GM21515 (cell line): ENCODE measurements around the gene FARS2.

Experiments
- ATAC-seq: cut with Tn5 transposase; IDR thresholded peaks from one replicate; pipeline ENCODE4 v1.9.1; 2021; ENCODE audit not compliant: unreplicated experiment

FARS2 gene

GRCh38 chr6:5524110-5524509, 262.8 kb downstream of the FARS2 start:
- ATAC-seq, result no peak

- ATAC-seq, result no peak
Observed at GRCh38 chr6:5525209-5525608, 263.9 kb downstream of the FARS2 start.

- ATAC-seq, result no peak
Observed at GRCh38 chr6:5529015-5529414, 267.7 kb downstream of the FARS2 start.

- ATAC-seq, result no peak
Observed at GRCh38 chr6:5529733-5530132, 268.4 kb downstream of the FARS2 start.

- ATAC-seq, result no peak
Observed at GRCh38 chr6:5531161-5531560, 269.8 kb downstream of the FARS2 start.

GRCh38 chr6:5531853-5532375, 270.6 kb downstream of the FARS2 start:
- ATAC-seq, result no peak

- no peak for ATAC-seq
Observed at GRCh38 chr6:5532941-5533340, 271.6 kb downstream of the FARS2 start.

GRCh38 chr6:5534643-5535042, 273.3 kb downstream of the FARS2 start:
- ATAC-seq, result no peak

- no peak for ATAC-seq
Observed at GRCh38 chr6:5536644-5537043, 275.3 kb downstream of the FARS2 start.

- no peak for ATAC-seq
Observed at GRCh38 chr6:5537132-5537531, 275.8 kb downstream of the FARS2 start.

GRCh38 chr6:5537967-5538366, 276.7 kb downstream of the FARS2 start:
- ATAC-seq, result no peak

GRCh38 chr6:5540370-5540769, 279.1 kb downstream of the FARS2 start:
- ATAC-seq, result no peak

- ATAC-seq, result no peak
Observed at GRCh38 chr6:5541025-5541424, 279.7 kb downstream of the FARS2 start.

- ATAC-seq, result no peak
Observed at GRCh38 chr6:5541751-5542432, 280.6 kb downstream of the FARS2 start.

- no peak for ATAC-seq
Observed at GRCh38 chr6:5547556-5547955, 286.2 kb downstream of the FARS2 start.

- ATAC-seq, result no peak
Observed at GRCh38 chr6:5550631-5551030, 289.3 kb downstream of the FARS2 start.

- no peak for ATAC-seq
Observed at GRCh38 chr6:5552243-5552642, 290.9 kb downstream of the FARS2 start.

GRCh38 chr6:5553767-5554166, 292.5 kb downstream of the FARS2 start:
- no peak for ATAC-seq

GRCh38 chr6:5554226-5554625, 292.9 kb downstream of the FARS2 start:
- no peak for ATAC-seq

- ATAC-seq, result no peak
Observed at GRCh38 chr6:5556011-5556410, 294.7 kb downstream of the FARS2 start.

- no peak for ATAC-seq
Observed at GRCh38 chr6:5557506-5557905, 296.2 kb downstream of the FARS2 start.

- ATAC-seq, result no peak
Observed at GRCh38 chr6:5559651-5560050, 298.3 kb downstream of the FARS2 start.

- no peak for ATAC-seq
Observed at GRCh38 chr6:5562277-5562676, 301.0 kb downstream of the FARS2 start.
